Heart left ventricle (tissue), 13 donors: ENCODE measurements around the gene AGTRAP.

Experiments
- POLR2A ChIP-seq, 2 donors: fragments of 450-650 bp; IDR thresholded peaks; one replicate each; pipeline ENCODE4 v1.6.1; 2017; ENCODE audit warnings: antibody characterized with exemption in 2 of 2, mild to moderate bottlenecking in 2 of 2, moderate library complexity in 2 of 2
- TF ChIP-seq, protein P1 (sequence below), 12 donors: fragments of 200-600 bp; sonication (generic) in 4 of 12; IDR thresholded peaks; one replicate each; pipeline versions ENCODE4 v1.5.0 to v1.8.0; 2018 to 2022; ENCODE audit warnings: antibody characterized with exemption in 12 of 12, mild to moderate bottlenecking in 5 of 12
- donor health status: ischemic (EF 13 %, LVEDD 7.1; RV severe dilation, severe dysfunction).
- donor health status: DM: no; HTN: yes; CAD: no.
- donor health status: DM: no; HTN: no; CAD: no.
- donor health status: ischemic (EF 25% LVEDD 6.9; RV normal size, moderate dysfunction).
- donor health status: ischemic (EF 25% LVEDD 5.7; RV mildly dilated, moderate dysfunction).
- donor health status: ischemic (EF 35%, LVEDD 5.7; RV mildly dilated, moderate dysfunction).
- donor health status: nonischemic (EF 11% LVEDD 7.7; RV severe dilation, severe dysfunction).
- donor health status: DM: yes; HTN: yes; CAD: no.
- donor health status: PGD.
- donor health status: ischemic (EF 29% LVEDD 5.4; RV normal size, mild dysfunction).
- donor health status: nonischemic (EF 23%, LVEDD 6.1; RV moderate dilation, normal function).

DNA sequence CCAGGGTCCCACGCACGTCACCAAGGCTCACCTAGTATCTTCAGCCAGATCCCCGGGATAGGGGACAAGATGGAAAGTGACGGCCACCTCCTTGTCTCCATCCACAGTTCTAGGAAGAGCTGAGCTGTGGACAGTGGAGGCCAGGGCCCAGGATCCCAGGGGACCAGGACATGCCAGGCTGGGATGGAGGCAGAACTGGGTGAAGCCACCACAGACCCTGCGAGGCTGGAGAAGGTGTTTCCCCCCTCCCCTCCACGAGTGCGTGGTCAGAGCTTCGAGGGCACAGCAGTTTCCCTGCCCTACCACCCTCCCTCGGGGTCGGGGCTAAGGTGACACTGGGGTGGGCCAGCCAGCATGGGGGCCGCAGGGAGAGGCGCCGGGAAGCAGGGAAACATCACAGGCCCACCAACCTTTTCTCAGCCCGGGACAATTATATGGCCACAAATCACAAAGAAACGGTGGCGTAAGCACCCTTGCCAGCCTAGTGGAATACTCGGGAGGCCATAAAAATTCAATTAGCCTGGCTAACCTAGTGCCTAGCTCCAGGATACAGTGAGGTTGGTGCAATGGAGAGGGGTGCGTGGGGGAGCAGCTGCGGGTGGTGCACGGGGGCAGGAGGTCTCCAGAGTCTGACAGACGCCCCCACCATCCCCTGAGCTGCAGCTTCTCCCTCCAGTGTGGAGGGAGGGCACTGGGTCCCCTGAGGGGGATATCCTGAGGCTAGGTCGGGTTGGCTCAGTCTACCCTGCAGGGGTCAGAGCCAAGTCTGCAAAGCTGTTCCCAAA is 31.1 kb upstream of the AGTRAP start:
- TF ChIP-seq POLR2A (IDR thresholded peaks at IDR 0.05): no peak
- TF ChIP-seq, protein P1, sequence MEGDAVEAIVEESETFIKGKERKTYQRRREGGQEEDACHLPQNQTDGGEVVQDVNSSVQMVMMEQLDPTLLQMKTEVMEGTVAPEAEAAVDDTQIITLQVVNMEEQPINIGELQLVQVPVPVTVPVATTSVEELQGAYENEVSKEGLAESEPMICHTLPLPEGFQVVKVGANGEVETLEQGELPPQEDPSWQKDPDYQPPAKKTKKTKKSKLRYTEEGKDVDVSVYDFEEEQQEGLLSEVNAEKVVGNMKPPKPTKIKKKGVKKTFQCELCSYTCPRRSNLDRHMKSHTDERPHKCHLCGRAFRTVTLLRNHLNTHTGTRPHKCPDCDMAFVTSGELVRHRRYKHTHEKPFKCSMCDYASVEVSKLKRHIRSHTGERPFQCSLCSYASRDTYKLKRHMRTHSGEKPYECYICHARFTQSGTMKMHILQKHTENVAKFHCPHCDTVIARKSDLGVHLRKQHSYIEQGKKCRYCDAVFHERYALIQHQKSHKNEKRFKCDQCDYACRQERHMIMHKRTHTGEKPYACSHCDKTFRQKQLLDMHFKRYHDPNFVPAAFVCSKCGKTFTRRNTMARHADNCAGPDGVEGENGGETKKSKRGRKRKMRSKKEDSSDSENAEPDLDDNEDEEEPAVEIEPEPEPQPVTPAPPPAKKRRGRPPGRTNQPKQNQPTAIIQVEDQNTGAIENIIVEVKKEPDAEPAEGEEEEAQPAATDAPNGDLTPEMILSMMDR (IDR thresholded peaks at IDR 0.05): no peak
